Skeletal muscle cell (primary cell): Measurements from ENCODE around the gene AGAP1.

Source experiments
- DNase-seq: peaks from one replicate; pipeline ENCODE4 v3.0.0-alpha.2; 2010; ENCODE audit warnings: low read depth
- H3K4me3 ChIP-seq: 2 replicates; pipeline ENCODE4 v1.5.1; 2011; ENCODE audit warnings: low read depth, mild to moderate bottlenecking, control low read depth, low read length, moderate library complexity

AGAP1 gene

GRCh38 chr2:235921508-235922191 is 427.8 kb downstream of the AGAP1 start:
- no peak overlapping the region for H3K4me3 ChIP-seq
- no peak for DNase-seq

- no peak for DNase-seq
These were observed 429.0 kb downstream of the AGAP1 start for GRCh38 chr2:235922839-235923238.

GRCh38 chr2:235923859-235924674 is 430.2 kb downstream of the AGAP1 start:
- DNase-seq: no peak
- no peak overlapping the region for H3K4me3 ChIP-seq

More at GRCh38 chr2:235922839-235923238, 429.0 kb downstream of the AGAP1 start:
- H3K4me3 ChIP-seq: no peak overlapping the region

- DNase-seq: no peak
- H3K4me3 ChIP-seq: no peak overlapping the region
These were observed 430.8 kb downstream of the AGAP1 start for GRCh38 chr2:235924675-235925063.

GRCh38 chr2:235925250-235925919 is 431.5 kb downstream of the AGAP1 start:
- no peak for DNase-seq
- no peak overlapping the region for H3K4me3 ChIP-seq

GRCh38 chr2:235926229-235926628 is 432.4 kb downstream of the AGAP1 start:
- DNase-seq: no peak
- no peak overlapping the region for H3K4me3 ChIP-seq

GRCh38 chr2:235928751-235929370 is 435.0 kb downstream of the AGAP1 start:
- no peak overlapping the region for H3K4me3 ChIP-seq
- peak; percentile 4 for DNase-seq

- no peak for DNase-seq
- H3K4me3 ChIP-seq: no peak overlapping the region
These were observed 436.9 kb downstream of the AGAP1 start for GRCh38 chr2:235930701-235931100.

GRCh38 chr2:235931676-235932075 is 437.8 kb downstream of the AGAP1 start:
- no peak overlapping the region for H3K4me3 ChIP-seq
- DNase-seq: no peak

GRCh38 chr2:235934059-235934773 is 440.4 kb downstream of the AGAP1 start:
- no peak for DNase-seq
- H3K4me3 ChIP-seq: no peak overlapping the region

GRCh38 chr2:235934774-235935484 is 441.1 kb downstream of the AGAP1 start:
- no peak overlapping the region for H3K4me3 ChIP-seq
- no peak for DNase-seq

GRCh38 chr2:235935773-235936172 is 441.9 kb downstream of the AGAP1 start:
- H3K4me3 ChIP-seq: no peak overlapping the region
- DNase-seq: no peak

- H3K4me3 ChIP-seq: no peak overlapping the region
- no peak for DNase-seq
These were observed 442.6 kb downstream of the AGAP1 start for GRCh38 chr2:235936493-235936892.

- DNase-seq: no peak
- H3K4me3 ChIP-seq: no peak overlapping the region
These were observed 443.2 kb downstream of the AGAP1 start for GRCh38 chr2:235937087-235937486.

- DNase-seq: no peak
- no peak overlapping the region for H3K4me3 ChIP-seq
These were observed 443.7 kb downstream of the AGAP1 start for GRCh38 chr2:235937526-235937925.

- DNase-seq: no peak
- no peak overlapping the region for H3K4me3 ChIP-seq
These were observed 444.1 kb downstream of the AGAP1 start for GRCh38 chr2:235937936-235938335.

- no peak overlapping the region for H3K4me3 ChIP-seq
- DNase-seq: no peak
These were observed 444.8 kb downstream of the AGAP1 start for GRCh38 chr2:235938611-235939010.

GRCh38 chr2:235939471-235939870 is 445.6 kb downstream of the AGAP1 start:
- DNase-seq: no peak
- H3K4me3 ChIP-seq: no peak overlapping the region

GRCh38 chr2:235940330-235940729 is 446.5 kb downstream of the AGAP1 start:
- no peak overlapping the region for H3K4me3 ChIP-seq
- peak; percentile 69 for DNase-seq
